ENCODE data around the gene RPS6KA1. TPM values are rescaled to one million over a fixed set of nuclear protein-coding genes. Genes with fewer than 3 reads are reported as not detected.

Gene RPS6KA1
- total and polyA plus RNA-seq, 9 of the 15 experiments (the other 6 are each of a cell fraction or from before 2014, with no cell fraction given) = 2.4 to 61.0 (median 35.5) TPM

DNA sequence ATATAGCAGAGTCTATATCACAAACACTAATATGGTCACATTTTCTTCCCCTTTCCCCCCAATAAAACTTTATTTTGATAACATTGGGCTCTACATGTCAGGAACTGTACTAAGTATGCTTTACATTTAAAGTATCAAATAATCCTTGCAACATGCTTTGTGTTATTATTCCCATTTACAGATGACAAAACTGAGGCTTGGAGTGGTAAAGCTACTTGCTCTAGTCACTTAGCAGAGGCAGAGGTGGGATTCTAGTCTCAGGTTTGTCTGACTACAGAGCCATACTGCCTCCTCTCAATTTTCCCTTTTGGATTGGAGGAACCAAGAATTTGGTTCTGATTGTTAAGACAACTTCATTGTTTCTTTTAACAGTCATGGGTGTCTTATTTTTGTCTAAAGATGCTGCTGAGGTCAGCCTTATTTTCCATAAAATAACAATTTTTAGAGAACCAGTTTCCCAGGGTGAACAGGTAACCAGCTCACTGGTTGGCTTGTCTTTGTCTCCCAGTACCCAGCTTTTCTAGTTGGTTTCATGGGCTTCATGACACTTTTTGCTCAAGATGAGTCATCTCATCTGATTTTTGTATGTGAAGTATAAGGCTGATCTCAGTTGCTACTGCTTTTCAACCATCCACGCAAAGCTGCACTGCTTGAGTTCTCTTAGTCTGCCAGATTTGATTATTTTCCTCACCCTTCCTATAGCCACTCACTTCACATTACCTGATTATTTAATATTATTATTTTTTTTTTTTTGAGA, 85.3 kb downstream of the RPS6KA1 start (continued):
- TF ChIP-seq ZNF398 (CRISPR knock-in tag; IDR thresholded peaks at IDR 0.05) (no peak), CBX3 (IDR thresholded peaks at IDR 0.05; ENCODE audit: borderline replicate concordance in 1 of 2, low read length in 2 of 2) (peak in 1 of 2 experiments; percentile 38; a peak in 1 of 3 replicates), ZNF57 (CRISPR knock-in tag; IDR thresholded peaks at IDR 0.05) (no peak), KDM1A (IDR thresholded peaks at IDR 0.05) (peak; percentile 70 to 89), DPF2 (IDR thresholded peaks at IDR 0.05) (0 out of 2 replicates have a peak, but pooled peaks have one; percentile 36), SMARCA5 (IDR thresholded peaks at IDR 0.05) (peak; percentile 81), ATF3 (IDR thresholded peaks at IDR 0.05) (peak; percentile 68), ATF3 (CRISPR knock-in tag; conservative IDR thresholded peaks at IDR 0.05) (no peak), ZNF24 (IDR thresholded peaks at IDR 0.05) (peak; percentile 63; the same call in 1 of the 2 replicates), HMBOX1 (IDR thresholded peaks at IDR 0.05) (peak; percentile 49), BCOR (IDR thresholded peaks at IDR 0.05) (peak; percentile 97)
- TF ChIP-seq, protein P1, sequence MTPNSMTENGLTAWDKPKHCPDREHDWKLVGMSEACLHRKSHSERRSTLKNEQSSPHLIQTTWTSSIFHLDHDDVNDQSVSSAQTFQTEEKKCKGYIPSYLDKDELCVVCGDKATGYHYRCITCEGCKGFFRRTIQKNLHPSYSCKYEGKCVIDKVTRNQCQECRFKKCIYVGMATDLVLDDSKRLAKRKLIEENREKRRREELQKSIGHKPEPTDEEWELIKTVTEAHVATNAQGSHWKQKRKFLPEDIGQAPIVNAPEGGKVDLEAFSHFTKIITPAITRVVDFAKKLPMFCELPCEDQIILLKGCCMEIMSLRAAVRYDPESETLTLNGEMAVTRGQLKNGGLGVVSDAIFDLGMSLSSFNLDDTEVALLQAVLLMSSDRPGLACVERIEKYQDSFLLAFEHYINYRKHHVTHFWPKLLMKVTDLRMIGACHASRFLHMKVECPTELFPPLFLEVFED (CRISPR knock-in tag; conservative IDR thresholded peaks at IDR 0.05) = no peak
